ENCODE data around the gene PCDHGA1.

The PCDHGA1 gene

DNA sequence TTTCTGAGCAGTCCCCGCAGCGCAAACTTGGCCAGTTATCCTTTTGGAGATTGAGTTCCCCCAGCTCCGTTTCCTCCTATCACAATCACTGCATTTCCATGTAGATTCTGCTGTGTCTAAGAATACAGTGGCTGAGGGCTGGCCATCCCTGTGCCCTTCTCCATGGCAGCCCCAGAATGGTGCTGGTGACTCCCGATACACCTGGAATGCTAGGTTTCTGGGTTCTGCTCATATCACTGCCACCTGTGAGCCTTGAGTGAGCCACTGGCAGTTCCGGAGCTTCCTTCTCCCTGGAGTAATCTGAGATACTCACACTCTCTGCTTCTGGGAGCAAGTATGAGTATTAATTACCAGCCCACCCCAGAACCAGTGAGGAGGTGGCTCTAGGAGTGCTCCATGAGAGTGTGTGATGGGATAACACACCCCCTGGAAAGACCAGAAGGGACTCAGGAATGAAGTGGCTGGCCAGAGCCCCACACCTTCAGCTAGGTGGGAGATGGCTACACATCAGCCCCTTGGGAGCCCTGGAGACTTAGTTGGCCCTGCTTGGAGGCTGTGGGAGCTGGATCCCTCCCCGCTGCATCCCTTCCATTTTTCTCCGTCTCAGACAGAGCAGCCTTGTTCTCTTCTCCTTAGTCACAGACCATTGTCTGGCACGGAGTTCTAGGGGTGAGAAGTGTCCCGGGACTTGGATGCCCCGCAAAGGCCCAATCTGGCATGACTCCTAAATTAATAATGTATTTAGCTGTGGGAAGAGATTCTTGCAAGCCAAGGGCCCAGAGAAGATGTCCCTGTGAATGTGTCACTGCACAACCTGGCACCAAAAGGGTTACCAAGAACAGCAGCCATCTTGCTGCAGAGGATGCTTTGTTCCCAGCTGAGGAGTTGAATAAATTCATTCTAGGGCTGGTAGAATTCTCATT lies 163.4 kb downstream of the PCDHGA1 start:
- DNase-seq: no peak

DNA sequence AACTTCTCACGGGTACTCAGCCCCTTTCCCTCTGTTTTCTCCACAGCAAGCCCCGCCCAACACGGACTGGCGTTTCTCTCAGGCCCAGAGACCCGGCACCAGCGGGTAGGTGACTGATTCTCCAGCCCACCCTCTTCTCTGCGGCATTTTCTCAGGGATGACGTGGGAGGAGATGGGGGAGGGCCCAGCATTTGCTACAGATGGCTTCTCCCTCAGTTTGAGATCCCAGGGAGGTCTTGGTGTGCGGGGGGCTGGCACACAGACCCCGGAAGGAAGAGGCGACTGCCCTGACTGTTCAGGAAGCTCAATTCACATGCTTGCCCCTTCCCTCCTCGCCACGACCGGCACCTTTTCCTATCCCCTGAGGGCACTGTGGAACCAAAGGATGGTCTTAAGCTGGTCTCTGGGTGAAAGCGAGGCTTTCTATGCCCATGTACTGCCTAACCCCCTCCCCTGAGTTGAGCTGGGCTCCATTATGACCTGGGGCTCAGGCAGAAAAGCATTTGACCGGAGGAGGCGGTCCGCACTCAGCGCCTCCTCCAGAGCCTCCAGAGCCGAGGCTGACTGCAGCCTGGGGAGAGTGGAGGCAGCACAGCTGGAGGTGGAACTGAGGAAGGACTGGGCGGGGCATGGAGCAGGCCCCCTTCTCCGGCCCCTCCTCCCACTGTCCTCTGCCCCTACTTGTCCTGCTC lies 164.6 kb downstream of the PCDHGA1 start:
- no peak for DNase-seq

DNA sequence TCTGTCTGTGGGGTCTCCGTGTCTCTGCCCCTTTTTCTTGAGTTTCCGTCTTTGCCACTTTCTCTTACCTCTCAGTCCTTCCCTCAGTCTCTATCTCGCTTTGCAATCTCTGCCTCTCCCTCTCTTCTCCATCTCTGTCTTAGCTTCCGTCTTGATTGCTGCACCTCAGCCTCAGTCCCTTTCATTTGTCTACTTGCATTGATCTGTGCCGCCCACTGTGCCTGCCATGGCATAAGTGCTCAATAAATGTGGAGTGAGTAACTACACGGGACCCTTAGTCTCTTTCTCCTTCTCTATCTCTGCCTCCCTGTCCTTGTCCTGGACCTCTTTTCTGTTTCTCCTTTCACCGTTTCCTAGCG lies 165.1 kb downstream of the PCDHGA1 start:
- DNase-seq: no peak

DNA sequence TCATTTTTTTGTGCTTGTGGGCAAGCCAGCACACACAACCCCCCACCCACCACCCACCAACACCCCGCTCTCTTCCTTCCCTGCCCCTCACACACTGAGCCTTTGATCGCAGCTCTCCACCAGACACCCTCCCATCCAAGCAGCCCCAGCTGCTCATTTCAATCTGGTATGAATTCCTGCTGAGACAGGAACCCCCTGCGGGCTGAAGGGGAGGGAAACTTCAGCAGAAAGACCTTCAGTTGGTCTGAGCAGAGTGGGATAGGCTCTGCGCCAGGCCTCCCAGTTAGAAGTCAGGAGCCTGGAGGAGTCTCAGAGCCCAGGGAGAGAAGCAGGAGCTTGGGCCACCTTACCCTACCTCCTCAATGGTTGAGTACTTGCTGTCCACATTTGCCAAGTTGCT lies 165.7 kb downstream of the PCDHGA1 start:
- peak; percentile 29 for DNase-seq

DNA sequence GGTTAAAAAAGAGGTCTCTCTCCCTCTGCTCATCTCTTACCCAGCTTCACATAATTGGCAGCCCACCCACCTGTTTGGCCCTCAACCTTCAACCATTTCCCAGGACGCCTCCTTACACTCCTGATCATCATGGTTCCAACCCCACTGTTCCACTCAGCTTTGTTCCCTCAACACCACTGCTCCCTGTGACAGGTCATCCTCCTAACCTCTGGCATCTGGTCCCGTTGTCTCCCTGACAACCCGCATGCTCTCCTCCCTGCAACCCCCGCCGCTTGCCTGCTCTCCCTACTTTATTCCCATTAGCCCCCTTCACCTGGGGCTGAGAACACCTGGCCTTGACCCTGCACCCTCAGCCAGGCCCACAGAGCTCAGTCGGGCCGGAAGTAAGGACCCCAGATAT lies 171.4 kb downstream of the PCDHGA1 start:
- no peak for DNase-seq

DNA sequence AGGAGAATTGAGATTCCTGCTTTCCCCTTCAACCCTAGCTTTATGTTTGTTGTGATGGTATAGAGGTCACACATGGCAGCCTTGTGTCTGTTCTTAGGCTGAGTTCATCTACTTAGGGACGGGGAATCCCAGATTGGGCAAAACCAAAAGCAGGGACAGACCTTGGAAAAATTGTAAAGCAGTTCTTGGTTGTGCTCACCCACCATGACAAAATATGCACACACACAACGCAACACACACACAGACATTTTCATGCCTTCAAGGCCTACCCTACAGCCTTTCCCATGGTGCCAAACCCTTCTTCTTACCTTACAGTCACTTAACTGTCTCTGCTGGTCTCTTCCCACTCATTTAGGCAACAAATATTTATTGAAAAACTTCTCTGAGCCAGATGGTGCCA lies 173.4 kb downstream of the PCDHGA1 start:
- no peak for DNase-seq

DNA sequence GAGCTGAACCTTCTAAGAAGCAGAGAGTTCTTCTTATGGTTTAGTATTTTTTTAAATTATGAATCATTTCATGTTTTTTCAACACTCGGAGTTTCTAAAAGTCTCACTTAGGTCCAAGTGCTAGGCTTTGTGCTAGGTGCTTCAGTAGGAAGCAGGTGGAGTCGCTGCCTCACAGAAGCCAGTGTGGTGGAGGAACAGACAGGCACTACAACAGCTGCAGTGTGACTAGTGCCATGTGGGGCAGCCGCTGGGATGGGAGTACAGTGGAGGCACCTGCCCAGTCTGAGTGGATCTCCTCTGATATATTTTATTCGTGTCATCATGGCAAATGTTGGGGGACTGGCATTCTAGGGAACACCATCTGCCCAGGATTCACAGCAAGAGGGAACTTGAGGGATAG lies 173.9 kb downstream of the PCDHGA1 start:
- DNase-seq: no peak

DNA sequence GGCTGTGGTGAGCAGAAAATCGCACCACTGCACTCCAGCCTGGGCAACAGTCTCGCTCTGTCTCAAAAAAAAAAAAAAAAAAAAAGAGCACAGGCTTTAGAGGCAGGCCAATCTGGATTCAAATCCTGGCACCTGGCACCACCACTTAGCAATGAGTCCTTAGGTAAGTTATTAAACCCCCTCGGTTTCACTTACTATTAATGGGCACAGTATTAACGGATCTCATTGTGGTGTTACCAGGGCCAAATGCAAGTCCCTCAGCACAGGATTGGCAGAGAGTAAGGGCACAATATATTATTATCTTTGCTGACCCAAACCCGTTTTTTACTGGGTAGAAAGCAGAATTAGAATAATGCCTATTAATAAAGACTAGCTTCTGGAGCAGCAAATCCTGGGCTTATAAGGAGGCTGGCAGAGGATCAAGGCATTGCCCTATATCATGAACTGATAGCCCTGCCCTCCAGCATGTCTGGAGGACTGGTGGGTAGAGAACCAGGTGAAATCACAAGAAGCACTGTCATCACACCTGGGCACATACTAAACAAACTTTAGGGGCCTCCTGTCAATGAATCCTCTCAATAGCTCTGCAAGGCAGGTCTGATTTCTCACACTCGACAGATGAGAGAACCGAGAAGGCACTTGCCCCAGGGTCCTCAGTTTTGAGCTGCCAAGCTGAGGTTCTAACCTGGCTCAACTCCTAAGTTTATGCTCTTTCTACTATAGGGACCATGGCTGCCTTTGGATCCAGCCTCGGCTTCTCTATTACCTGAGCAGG lies 176.3 kb downstream of the PCDHGA1 start:
- DNase-seq: no peak

DNA sequence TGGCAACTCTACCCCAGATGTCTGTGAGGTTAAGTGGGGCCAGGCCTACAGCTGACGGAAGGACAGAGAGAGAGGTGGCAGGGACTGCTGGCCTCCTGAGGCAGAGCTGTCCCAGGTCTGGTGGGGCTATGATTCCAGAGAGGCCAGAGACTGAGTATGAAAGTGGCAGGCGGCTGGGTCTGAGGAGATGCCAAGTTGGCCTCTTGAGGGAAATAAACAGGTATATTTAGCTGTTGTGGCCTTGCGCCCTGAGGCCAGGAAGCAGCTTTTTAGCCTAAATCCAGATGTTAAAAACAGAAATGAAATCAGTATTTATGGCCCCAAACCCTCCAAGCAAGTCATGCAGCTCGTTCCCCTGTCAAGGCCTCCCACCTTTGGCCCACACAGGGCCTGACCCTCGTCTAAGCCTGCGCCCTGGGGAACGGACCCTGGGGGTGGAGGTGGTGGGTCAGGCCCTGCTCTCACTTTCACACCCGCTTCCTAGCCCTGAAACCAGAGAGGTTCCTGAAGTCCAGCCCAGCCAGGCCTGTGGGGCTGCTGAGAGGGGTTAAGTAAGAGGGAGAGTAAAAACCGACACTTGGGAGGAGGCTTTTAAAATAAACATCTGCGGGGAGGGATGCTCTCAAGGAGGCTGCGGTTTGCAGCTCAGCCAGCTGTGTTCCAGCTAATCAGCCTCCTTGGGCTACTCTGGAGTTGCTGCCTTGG lies 177.2 kb downstream of the PCDHGA1 start:
- DNase-seq: peak; percentile 81

DNA sequence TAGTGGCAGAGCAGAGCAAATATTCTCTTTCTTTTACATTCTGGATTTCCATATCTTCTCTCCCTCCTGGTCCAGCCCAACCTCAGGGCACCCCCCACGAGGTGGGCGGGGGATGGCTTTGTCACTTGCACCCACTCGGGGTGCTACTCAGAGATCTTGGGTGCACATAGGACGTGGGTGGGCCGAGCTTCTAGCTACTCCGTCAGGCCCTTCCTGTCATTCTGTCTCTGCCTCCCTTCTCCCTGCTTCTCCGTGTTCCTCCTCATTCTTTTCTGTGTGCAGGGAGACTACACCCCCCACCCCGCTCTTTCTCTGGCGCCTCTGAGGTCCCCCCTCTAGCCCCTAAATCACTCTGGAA lies 178.1 kb downstream of the PCDHGA1 start:
- peak; percentile 48 for DNase-seq

DNA sequence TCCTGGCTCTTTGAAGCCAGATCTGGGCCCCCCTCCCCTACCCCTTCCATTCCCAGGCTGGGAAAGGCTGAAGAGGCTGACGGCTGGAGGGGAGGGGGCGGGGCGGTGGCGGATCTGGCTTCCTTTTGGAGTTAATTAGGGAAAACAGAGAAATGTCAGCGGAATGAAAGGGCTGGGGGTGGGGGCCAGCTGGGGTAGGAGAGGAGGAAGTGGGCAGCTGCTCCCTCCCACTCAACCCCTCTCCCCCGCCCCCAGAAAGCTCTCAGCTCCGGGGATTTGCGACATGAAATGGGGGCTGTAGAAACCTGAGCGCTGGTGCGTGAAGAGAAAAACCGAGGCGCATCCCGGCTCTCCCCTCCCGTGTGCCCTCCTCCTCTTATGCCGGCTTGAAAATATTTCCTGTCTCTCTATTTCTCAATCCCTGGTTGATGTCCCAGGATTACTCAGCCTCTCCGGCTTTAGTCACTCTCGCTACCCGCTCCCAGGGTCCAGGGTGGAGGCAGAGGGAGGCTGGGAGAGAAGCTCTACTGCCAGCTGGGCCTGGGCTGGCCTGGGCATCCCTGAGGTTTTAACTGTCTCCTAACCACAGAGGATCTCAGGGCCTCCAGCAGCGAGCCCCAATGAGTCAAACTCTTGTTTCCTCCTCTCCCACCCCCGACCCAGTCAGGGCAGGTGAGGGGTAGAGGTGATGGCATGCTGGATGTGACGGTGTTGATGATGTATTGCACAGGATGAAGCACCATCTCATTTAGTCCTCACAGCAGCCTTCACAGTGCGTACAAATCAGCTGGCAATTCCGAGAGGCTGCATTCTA lies 178.7 kb downstream of the PCDHGA1 start:
- DNase-seq: peak; percentile 97

DNA sequence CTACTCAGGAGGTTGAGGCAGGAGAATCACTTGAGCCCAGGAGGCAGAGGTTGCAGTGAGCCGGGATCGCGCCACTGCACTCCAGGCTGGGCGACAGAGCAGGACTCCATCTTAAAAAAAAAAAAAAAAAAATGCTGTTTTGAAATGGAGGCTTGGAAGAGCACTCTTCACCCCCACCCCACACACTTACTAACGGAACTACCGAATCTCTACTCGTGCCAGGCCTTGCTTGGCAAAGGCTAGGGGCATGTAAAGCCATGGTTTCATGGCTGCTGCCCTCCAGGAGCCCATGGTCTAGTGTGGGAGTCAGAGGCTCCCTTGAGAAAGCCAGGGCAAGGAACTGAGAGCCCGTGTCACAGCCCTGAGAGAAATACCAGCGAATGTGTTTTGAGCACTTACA lies 179.8 kb downstream of the PCDHGA1 start:
- no peak for DNase-seq

DNA sequence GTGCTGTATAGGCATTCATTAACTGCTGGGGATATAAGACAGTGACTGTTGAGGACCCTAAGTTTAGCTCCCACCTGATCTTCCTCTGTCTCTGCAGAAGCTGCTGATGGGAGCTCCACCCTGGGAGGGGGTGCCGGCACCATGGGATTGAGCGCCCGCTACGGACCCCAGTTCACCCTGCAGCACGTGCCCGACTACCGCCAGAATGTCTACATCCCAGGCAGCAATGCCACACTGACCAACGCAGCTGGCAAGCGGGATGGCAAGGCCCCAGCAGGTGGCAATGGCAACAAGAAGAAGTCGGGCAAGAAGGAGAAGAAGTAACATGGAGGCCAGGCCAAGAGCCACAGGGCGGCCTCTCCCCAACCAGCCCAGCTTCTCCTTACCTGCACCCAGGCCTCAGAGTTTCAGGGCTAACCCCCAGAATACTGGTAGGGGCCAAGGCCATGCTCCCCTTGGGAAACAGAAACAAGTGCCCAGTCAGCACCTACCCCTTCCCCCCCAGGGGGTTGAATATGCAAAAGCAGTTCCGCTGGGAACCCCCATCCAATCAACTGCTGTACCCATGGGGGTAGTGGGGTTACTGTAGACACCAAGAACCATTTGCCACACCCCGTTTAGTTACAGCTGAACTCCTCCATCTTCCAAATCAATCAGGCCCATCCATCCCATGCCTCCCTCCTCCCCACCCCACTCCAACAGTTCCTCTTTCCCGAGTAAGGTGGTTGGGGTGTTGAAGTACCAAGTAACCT lies 180.7 kb downstream of the PCDHGA1 start:
- DNase-seq: no peak

DNA sequence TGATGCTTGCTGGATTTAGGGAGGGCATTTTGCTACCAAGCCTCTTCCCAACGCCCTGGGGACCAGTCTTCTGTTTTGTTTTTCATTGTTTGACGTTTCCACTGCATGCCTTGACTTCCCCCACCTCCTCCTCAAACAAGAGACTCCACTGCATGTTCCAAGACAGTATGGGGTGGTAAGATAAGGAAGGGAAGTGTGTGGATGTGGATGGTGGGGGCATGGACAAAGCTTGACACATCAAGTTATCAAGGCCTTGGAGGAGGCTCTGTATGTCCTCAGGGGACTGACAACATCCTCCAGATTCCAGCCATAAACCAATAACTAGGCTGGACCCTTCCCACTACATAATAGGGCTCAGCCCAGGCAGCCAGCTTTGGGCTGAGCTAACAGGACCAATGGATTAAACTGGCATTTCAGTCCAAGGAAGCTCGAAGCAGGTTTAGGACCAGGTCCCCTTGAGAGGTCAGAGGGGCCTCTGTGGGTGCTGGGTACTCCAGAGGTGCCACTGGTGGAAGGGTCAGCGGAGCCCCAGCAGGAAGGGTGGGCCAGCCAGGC lies 181.5 kb downstream of the PCDHGA1 start:
- DNase-seq: no peak

DNA sequence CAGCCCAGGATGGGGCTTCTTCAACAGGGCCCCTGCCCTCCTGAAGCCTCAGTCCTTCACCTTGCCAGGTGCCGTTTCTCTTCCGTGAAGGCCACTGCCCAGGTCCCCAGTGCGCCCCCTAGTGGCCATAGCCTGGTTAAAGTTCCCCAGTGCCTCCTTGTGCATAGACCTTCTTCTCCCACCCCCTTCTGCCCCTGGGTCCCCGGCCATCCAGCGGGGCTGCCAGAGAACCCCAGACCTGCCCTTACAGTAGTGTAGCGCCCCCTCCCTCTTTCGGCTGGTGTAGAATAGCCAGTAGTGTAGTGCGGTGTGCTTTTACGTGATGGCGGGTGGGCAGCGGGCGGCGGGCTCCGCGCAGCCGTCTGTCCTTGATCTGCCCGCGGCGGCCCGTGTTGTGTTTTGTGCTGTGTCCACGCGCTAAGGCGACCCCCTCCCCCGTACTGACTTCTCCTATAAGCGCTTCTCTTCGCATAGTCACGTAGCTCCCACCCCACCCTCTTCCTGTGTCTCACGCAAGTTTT lies 182.1 kb downstream of the PCDHGA1 start:
- DNase-seq: peak; percentile 70

DNA sequence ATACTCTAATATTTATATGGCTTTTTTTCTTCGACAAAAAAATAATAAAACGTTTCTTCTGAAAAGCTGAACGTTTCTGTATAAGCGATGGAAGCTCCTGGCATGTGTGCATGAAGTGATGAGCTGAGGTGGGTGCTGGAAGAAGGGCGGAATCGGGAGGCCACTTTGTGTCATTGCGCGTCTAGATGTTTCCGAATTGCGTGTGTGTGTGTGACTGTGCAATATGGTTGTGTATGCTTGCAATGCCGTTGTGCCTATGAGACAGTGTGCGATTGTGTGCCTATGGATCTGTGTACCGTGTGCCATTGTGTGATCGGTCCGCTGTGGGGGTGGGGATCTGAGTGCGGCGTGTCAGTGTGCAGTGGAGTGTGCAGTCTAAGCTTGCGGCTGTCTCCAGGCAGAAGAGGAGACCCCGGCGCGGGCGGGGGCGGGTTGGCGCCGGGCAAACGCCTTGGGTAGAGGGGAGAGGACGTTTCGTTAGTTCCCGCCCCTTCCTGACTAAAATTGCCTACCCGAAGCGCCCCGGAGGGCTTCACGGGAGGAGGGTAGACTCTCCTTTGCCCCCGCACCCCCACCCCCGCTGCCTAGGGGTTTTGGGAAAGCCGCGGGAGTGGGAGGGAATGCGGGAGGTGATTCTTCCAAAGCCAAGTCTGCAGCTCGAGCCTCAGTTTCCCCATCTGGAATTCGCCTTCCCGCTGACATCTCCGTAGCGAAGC lies 182.8 kb downstream of the PCDHGA1 start:
- peak; percentile 41 for DNase-seq

DNA sequence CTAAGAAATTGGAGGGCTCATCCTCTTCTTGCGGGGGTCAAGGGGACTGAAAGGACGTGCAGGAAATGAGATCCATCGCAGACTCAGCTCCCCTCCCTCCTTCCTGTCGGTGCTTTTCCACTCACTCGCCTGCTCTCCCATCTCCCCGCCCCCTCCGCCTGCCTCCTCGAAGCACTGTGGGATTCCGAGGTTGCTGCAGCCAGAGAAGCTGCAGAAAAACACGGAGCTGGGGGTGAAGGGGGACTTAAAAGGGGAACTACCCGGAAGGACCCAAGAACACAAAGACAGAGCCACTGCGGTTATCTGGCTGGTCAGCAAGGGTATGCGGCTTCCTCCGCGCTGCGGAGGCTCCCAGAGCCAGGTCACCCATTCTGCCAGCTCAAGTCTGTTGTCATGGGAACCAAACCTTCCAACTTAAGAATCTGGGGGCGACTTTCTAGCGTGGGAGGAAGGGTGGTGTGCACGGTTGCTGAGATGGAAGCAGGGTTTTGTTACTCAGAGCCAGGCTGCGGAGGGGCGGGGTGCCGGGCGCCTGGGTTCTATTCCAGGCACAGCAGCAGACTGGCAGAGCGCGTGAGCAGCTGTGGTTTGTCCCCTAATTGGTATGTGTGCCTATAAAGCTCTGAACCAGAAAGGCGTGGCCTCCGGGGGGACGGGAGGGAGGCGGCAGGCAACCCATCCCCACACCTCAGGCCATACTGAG lies 183.5 kb downstream of the PCDHGA1 start:
- DNase-seq: peak; percentile 87

DNA sequence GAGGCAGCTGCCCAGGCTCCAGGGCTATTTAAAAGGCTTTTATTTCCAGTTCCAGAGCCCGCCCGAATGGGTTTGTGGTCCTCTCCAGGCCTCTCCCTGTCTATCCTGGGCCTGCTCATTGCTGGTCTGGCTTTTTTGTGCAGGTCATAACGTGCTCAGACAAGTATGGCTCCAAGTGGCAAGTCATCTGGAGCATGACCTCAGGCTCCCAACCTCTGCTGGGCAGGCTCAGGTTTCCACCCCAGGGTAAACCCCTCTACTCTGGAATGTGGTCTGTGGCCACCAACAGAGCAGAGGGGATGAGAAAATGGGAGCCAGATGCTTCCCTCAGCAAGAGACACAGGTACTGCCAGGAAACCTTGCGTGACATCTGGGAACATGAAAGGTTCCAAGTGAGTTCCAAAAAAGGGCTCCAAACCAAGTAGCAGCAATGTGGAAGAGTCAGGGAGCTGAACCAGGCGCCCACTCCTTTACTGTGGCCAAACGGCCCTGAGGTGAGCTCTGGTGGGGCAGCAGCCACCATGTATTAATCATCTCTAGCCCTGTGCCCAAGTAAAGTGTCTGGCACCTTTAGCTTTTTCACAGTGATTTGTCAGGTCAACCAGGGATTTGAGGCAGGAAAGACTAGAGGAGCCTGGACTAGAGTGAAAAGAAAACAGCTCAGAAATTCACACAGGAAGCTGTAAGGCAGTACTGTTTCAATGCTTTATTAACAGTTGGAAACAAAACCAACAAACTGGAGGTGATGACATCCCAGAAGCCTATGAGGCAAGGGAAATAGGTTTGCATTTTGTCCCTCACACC lies 184.2 kb downstream of the PCDHGA1 start:
- DNase-seq: peak; percentile 77

DNA sequence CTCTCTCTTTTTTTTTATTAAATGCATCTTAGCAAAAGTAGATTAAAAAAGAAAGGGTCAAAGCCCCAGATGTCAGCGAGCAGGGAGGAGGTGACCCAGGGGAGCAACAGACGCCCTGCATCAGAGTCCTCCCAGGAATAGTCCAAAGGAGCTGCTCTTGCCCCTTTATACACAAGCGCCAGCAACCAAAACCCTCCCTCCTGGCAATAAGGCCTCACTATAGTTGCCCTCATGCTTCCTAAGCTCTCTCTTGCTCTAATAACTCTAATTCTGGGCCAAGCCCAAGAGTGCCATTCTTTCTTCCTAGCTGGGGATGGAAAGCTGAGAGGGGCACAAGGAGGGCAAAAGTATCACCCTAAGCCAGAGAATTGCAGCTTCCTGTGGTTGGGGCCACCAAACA lies 184.8 kb downstream of the PCDHGA1 start:
- no peak for DNase-seq
